HG03342 (cell line): ENCODE data around the gene PPARD.
"Not testable (repeated sequence)": the region's sequence is repeated elsewhere in the genome, so short reads cannot be mapped to it uniquely, and the experiment has no call there.

Experiments used
- ATAC-seq: cut with Tn5 transposase; IDR thresholded peaks from one replicate; pipeline ENCODE4 v1.9.1; 2021; ENCODE audit warnings: mild to moderate bottlenecking, moderate library complexity; ENCODE audit not compliant: unreplicated experiment

Gene PPARD

DNA sequence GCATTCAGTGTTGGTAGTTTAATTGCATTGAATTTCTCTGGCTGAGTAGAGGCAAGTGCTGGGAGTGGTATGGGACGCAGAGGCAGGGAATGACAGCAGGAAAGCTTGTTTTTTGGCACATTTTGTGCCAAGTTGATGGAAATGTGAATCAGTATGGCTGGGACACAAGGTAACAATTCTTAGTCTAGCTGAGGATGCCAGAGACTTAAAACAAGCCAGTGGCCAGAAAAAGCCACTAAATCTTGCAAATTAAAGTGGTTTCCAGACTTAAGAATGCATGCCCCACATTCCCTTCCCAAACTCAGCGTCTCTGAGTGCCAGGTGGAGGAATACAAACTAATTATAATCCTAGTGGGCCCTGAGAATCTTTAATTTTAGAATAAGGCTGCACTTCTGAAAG, 35.9 kb downstream of the PPARD start:
- ATAC-seq = no peak

DNA sequence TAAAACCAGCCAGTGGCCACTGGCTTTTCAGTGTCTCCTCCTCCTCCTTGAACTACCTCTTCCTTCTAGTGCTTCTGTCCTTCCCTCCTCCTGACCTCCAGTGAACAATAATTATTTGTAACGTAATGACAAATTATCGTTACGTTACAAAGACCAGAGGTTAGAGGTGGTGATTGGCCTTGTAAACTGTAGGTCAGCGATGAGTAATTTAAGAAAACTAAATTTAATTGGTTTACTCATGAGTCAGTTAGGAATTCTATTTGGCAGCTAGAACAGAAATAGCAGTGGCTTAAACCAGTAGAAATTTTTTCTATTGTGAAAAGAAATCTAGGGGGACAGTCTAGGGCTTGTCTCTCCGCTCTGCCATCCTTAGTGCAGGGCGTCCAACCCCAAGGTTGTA, 38.8 kb downstream of the PPARD start:
- ATAC-seq = no peak

DNA sequence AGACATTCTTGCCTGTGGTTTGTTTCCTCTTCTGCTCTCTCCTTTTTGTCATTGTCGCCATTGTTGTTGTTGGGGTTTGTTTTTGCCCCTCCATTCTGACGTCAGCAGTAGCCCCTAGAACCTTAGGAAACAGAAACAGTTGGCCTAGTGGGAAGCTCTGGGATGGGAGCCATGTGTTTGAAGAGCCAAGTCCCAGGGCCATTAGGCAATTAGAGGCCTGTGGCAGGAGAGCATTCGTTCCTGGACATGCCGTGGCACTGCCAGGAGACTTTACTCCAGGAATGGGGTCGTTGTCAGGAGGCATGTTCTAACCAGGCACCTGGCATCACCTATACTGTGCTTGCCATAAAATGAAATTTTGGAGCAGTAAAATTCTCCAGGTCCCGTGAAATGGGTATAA, 39.7 kb downstream of the PPARD start:
- no peak for ATAC-seq

DNA sequence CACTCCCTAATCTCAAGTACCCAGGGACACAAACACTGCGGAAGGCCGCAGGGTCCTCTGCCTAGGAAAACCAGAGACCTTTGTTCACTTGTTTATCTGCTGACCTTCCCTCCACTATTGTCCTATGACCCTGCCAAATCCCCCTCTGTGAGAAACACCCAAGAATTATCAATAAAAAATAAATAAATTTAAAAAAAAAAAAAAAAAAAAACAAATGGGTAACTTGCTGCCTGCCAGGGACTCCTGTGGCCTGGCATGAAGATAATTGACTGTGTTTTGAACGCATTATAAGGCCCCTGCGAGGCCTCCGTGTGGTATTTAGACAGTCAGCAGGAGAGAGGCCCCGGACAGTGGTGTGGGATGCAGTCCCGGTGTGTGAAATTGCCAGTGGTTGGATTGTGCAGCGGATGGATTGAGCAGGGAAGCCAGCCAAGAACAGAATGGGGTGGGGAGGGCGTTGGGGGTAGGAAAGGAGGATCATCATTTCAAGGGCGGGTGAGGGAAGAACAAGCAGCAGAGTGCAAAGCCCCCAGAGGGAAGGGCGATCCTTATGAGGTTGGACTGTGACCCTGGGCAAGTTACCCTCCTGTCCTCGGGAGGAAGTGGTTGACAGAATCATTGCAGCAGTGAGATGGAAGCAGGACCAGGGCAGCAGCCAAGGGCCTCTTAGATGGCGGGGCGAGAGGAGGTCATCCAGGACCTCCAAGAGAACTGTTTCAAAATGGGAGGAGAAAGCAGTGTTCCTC, 43.3 kb downstream of the PPARD start:
- ATAC-seq = no peak

DNA sequence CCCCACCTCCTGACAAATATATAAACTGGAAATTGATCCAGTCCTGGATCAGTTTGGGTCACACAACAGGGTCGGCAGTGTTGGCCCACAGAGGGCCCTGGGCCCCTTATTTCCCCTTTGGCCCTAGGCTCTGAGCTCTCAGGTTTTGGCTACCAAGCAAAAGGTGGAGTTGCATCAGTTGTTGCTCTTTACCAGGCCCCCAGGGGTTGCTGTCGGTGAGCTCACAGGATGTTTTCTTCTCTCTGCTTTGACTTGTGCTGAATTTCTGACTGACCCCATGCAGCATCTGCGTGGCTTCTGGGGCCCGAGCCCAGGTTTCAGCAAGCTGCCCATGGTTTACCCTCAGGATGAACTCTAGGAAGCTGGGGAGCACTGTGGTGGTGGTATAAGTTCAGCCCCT, 44.6 kb downstream of the PPARD start:
- ATAC-seq = no peak

DNA sequence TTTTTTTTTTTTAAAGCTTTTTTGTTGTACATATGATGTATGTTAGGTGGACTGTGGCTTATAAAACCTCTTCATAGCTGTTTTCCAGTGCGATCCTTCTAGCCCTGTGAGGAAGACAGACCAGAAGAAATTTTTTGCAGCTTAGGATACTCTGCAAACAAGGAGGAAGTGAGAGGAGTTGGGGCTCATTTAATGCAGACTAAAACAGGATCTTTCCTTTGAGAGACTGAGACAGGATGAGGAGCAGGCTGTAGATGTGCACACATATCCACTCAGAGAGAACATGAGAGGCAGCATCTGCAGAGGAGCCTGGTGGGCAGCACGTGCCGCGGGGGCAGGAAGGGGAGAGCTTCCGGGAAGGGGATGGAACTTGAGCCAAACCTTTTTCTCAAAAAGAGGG, 45.7 kb downstream of the PPARD start:
- ATAC-seq = no peak

DNA sequence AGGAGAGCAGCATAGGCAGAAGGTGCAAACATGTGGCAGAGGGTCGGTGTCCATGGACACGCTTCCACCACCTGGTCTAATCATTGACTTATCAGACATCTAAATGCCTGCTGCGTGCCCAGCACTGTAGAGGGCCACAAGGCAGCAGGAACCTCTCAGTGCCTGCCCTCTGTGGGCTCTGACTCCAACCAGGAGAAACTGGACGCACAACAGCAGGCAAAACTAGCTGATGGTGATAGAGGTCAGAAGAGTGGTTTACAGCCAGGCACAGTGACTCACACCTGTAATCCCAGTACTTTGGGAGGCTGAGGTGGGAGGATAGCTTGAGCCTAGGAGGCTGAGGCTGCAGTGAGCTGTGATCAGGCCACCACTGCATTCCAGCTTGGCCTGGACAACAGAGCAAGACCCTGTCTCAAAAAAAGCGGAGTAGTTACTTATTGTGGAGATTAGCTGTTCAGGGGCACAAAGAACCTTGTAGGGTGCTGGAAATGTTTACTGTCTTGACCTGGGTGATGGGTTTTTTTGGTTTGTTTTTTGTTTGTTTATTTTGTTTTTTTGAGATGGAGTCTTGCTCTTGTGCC, 46.5 kb downstream of the PPARD start:
- ATAC-seq = no peak

DNA sequence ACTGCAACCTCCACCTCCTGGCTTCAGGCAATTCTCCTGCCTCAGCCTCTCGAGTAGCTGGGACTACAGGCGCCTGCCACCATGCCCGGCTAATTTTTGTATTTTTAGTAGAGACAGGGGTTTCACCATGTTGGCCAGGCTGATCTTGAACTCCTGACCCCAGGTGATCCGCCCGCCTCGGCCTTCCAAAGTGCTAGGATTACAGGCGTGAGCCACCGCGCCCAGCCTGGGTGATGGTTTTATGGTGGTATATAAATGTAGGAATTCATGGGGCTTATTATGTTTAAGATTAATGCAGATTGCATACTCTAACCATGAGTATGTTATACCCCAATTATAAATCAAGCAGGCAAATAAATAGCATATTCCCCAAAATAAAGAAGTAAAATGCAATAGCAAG, 47.0 kb downstream of the PPARD start:
- ATAC-seq = not testable (repeated sequence)

DNA sequence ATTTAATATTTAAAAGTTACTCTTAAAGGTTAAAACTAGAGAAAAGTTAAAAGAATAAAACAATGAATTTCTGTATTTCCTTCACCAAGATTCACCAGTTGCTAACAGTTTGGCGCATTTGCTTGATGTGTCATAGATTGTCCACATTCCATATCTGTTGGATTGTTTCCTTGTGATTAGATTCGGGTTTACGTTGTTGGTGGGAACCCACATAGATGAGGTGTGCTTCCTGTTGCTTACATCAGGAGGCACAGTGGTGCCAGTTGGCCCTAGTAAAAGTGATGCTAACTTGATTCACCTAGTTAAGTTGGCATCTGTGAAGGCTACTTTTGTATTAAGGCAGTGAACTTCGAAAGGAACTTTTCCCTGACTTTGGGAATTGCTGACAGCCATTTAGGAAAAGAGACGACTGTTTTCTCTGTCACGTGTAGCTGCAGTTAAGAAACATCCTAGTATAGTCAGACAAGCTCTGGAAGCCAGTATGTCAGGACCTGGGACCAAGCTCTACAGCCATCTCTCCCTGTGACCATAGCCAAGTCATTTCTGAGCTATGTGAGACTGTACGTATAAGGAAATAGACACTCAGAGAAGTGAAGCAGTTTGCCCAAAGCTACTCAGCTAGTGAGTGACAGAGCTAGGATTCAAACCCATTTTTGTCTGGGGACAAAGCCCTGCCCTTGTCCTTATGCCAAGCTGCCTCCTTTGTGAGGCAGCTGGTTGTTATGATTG, 49.0 kb downstream of the PPARD start:
- ATAC-seq = no peak

DNA sequence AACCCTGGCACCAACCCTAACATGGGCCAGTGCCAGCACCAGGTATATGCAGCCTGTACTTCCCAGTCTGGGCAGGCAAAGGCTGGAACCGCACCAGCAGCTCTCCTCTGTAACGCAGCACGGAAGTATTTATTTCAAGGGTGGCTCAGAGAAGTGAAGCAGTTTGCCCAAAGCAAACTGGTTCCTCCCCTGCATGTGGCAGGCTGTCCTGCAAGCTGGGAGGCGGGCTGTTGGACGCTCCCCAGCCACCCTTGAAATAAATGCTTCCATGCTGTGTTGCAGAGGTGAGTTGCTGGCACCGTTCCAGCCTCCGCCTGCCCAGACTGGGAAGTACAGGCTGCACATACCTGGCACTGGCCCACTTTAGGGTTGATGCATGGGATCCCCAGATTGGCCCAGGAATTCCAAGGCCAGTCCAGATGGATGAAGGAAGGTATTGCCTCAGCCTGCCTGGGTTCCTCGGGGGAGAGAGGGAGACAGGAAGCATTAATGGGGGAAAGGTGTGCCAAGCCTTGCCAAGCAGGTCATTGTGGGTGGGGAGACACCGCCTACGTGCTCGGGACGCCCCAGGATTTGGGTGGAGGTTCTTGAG, 49.8 kb downstream of the PPARD start:
- ATAC-seq = no peak

DNA sequence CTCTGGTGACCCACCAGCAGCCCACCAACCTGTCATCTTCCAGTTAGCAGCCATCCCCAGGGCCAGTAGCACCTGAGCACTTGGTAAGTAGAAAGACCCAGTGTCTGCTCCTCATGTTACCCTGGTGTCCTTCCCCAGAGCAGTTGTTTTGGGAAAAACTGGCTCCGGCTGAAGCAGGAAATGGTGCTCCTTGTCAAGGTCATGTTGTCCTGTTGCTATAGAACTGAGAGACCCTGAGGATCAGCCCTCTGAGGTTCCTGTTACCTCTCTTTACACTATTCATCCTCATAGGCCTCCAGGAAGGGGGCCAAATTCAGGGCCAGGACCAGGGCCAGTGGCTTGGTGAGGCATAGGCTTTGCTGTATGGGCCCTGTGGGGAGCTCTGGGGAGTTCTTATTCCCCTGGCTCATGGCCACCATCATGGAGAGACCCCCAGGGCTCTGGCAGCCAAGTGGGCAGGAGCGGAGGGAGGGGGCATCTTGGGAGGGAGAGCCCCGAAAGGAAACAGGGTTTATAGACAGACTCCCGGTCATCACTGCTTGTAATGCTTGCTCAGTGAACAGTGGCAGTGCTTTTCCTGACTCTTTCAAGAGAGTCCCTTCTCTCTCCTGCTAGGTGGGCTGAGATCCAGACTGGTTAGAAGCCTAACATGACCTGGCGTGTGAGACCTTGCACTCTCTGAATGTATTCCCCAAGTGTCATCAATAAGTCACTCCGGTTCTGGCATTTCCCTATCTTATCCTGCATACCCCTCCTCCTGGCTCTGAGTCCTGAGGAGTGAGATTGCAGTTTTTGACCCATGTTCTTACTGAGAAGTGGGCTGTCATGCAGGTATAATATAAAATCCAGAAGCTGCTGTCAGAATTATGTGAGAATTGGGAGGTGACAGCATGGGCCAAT, 50.7 kb downstream of the PPARD start:
- ATAC-seq = no peak

DNA sequence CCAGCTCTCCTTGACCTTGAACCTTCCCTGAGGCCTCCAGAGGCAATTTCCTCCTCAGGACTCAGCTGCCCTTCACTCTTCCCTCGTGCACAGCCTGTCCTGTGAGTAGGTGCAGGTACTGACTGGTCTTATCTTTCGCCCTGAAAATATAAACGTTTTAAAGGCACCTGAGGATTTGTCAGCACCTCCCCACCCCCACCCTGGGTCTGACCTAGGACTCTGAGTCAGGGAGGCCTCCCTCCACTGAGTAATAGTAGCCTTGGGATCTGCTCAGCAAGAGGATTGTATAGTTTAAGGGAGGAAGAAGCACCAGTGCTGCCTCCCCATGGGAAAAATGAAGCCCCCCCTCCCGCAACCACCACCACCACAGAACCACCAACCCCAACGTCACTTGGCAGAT, 54.6 kb downstream of the PPARD start:
- no peak for ATAC-seq

DNA sequence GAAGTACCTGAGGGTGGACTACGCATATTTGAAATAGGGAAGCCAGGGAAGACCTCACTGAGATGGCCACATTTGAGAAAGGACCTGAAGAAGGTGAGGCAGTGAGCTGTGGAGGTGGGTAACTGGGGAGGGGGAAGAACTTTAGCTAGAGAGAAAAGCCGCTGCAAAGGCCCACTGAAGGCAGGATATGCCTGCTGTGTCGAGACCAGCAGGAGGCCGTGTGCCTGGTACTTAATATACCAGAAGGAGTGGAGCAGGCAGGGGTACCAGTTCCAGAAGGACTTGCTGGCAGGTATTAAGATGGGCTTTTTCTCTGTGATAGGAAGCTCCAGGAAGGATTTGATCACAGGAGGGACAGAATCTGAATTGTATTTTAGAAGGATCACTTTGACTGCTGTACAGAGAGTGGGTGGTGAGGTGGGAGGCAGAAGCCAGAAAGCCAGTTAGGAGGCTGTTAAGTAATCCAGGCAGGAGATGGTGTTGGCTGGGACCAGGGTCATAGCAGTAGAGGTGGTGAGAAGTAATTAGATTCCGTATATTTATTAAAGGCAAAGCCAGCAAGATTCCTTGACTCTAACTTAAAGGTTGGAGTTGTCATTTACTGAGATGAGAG, 55.6 kb downstream of the PPARD start:
- no peak for ATAC-seq

DNA sequence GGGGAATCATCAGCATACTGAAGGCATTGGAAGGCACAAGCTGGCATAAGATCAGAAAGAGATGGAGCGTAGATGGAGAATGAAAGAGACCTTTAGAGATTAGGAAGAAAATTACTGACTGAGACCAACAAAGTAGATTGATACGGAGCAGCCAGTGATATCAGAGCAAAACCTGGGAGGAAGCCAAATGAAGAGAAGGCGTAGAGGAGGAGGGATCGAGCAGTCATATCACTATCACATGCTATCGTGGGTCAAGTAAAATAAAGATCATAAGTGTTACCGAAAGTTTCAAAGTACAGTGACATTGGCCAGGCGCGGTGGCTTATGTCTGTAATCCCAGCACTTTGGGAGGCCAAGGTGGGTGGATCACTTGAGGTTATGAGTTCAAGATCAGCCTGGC, 56.2 kb downstream of the PPARD start:
- no peak for ATAC-seq

DNA sequence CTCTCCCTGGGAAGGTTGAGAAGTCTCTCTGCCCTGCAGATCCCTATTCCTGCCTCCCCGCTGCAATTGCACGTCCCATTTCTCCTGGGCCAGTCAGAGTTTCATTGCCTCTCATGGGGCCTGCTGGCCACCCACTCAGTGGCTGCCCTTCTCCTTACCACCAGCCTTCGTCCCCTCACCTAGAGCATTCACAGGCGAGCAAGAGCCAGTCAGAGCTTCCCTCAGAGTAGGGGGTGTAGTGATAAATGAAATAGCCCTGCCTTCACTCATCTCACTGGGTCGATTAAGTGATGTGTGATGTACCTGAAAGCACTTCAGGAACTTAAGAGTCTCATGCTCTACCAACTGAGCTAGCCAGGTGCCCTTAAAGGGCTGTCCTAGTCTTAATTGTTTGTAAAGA, 57.8 kb downstream of the PPARD start:
- no peak for ATAC-seq

DNA sequence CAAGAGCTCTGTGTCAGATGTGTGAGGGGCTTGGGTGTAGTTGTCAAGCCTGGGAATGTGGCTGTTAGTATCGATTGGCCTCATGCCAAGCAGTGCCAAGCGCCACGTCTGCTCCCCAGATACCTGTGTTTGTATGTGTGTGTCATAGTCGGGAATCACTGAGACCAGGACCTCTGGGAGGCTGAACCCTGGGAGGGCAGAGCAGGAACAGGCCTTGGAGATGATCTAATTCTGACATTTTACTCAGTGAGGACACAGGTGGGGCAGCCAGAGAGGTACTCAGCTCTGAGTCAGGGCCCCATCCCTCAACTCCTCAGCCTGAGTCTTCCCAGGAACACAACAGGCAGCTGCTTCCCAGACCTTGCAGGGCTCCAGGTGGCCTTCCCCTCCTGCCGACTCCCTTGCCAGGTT, 58.5 kb downstream of the PPARD start:
- ATAC-seq = no peak

DNA sequence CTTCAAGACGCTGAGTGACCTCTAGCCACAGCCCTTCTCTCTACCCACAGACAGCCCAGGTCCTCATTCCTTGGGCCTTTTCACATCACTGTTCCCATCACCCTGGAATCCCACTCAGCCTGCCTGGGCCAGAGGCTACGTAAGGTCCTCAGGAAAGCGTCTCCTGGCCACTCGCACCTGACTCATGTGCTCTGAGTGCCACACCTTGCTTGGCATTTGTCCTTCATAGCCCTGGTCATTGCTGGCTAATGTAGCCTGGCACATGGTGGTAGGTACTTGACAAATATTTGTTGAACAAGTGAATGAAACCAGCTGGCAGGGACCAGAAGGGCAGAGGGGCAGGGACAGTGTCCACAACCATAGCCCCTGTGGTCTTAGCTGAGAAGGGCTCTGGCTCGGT, 59.2 kb downstream of the PPARD start:
- no peak for ATAC-seq

DNA sequence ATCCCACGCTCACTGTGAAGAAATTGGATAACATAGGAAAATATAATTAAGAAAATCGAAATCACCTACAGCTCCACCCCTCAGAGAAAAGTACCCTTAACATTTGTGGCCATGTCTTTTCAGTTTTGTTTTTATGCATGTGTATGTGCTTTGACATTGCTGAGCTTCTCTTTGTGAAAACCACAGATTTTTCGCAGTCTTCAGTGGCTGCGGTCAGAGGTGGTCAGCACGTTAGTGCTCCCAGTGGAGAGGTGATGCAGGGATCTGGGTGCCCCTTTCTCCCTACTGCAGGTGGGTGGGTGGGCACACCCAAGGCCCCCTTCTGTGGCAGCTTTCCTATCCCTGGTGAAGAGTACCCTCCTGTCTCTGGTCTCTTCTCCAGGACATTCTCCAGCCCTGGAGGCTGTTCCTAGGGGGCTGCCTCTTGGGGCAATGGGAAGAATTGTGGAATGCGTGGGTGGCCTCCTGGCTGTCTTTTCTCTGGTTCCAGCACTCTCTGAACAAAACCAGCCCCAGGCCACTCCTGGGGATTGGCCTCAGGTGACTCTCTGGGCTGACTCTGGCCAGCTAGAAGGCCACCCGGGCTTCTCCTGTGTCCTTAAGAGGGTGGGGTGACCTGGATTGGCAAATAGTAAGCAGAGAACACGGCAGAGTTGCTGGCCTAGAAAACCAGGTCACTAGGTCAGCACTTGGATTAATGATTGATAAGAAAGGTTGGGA, 59.9 kb downstream of the PPARD start:
- ATAC-seq = peak; percentile 58

DNA sequence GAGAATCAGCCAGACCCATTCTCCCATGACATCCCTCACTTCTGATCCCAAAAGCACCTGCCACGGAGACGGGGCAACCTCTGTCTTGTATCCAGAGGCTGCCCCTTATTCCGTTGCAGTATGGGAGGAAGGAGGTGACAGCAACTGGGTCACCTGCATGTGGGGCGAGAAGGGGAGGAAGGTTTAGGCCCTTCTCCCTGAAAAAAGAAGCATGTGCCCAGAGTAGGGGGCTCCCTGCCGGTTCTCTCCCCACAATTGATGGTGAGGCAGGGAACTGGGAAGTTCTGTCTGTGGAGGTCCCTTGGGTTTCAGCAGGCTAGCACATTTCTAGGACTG, 60.5 kb downstream of the PPARD start:
- no peak for ATAC-seq
